Choroid plexus epithelial cell (primary cell): ENCODE results near the gene GALNT4.

Source experiments
- DNase-seq: peaks from one replicate; pipeline ENCODE4 v3.0.0-alpha.2; 2010; ENCODE audit warnings: low read depth
- H3K4me3 ChIP-seq: 2 replicates; pipeline ENCODE4 v1.5.1; 2011; ENCODE audit warnings: low read depth, mild to moderate bottlenecking, control low read depth, low read length, moderate library complexity
- CTCF ChIP-seq: conservative IDR thresholded peaks from 2 replicates; pipeline ENCODE4 v1.5.1; 2011; ENCODE audit warnings: low read depth, mild to moderate bottlenecking, control low read depth, inconsistent platforms, low read length, moderate library complexity

Gene GALNT4

GRCh38 chr12:89565002-89565401 is 40.4 kb upstream of the GALNT4 start:
- TF ChIP-seq CTCF = no peak
- no peak for DNase-seq
- H3K4me3 ChIP-seq = no peak overlapping the region

GRCh38 chr12:89559753-89560152 is 35.2 kb upstream of the GALNT4 start:
- H3K4me3 ChIP-seq = no peak overlapping the region
- no peak for DNase-seq
- no peak for TF ChIP-seq CTCF

- no peak for TF ChIP-seq CTCF
- no peak overlapping the region for H3K4me3 ChIP-seq
- DNase-seq = no peak
These were observed 32.4 kb upstream of the GALNT4 start for GRCh38 chr12:89556976-89557375.

GRCh38 chr12:89552376-89552775 is 27.8 kb upstream of the GALNT4 start:
- H3K4me3 ChIP-seq = no peak overlapping the region
- DNase-seq = peak; percentile 44
- TF ChIP-seq CTCF = no peak

- no peak for DNase-seq
- no peak for TF ChIP-seq CTCF
- H3K4me3 ChIP-seq = no peak overlapping the region
These were observed 27.2 kb upstream of the GALNT4 start for GRCh38 chr12:89551747-89552146.

- DNase-seq = no peak
- no peak for TF ChIP-seq CTCF
These were observed 22.5 kb upstream of the GALNT4 start for GRCh38 chr12:89547101-89547500.

GRCh38 chr12:89546151-89546550 is 21.6 kb upstream of the GALNT4 start:
- H3K4me3 ChIP-seq = no peak overlapping the region
- no peak for TF ChIP-seq CTCF
- DNase-seq = no peak

More at GRCh38 chr12:89547101-89547500, 22.5 kb upstream of the GALNT4 start:
- H3K4me3 ChIP-seq = no peak overlapping the region
